ENCODE results near the gene CEP85L.

GRCh38 chr6:118661831-118662230 lies 10.4 kb upstream of the CEP85L start:
- TF ChIP-seq CTCF (IDR thresholded peaks at IDR 0.05; ENCODE audit: borderline replicate concordance, extremely low read depth, low read length, poor library complexity, severe bottlenecking), result no peak
- no peak for TF ChIP-seq EZH2 (IDR thresholded peaks at IDR 0.05; ENCODE audit: borderline replicate concordance, low read depth, low read length, severe bottlenecking)
